IPS-15b (cell line): ENCODE measurements around the gene ACKR4.

ENCODE experiments used
- H3K27me3 ChIP-seq: one replicate; pipeline ENCODE4 v1.6.1; 2013; ENCODE audit warnings: low read length; ENCODE audit not compliant: control insufficient read depth, insufficient read depth
- H3K36me3 ChIP-seq: one replicate; pipeline ENCODE4 v1.6.1; 2013; ENCODE audit warnings: low read length; ENCODE audit not compliant: control insufficient read depth, insufficient read depth
- H3K4me1 ChIP-seq: one replicate; pipeline ENCODE4 v1.6.1; 2013; ENCODE audit warnings: mild to moderate bottlenecking, low read length; ENCODE audit not compliant: control insufficient read depth, insufficient read depth
- H3K4me3 ChIP-seq: one replicate; pipeline ENCODE4 v1.5.1; 2013; ENCODE audit warnings: low read depth, low read length
- H3K9ac ChIP-seq: one replicate; pipeline ENCODE4 v1.6.1; 2013; ENCODE audit warnings: low read depth, mild to moderate bottlenecking, low read length
- H3K9me3 ChIP-seq: one replicate; pipeline ENCODE4 v1.6.1; 2013; ENCODE audit warnings: mild to moderate bottlenecking, low read length; ENCODE audit not compliant: control insufficient read depth, insufficient read depth

Gene ACKR4

GRCh38 chr3:132564070-132564465, 33.0 kb upstream of the ACKR4 start:
- no peak overlapping the region for H3K9ac ChIP-seq
- no peaks in the 10 kb centered on the region for H3K27me3 ChIP-seq
- no peak overlapping the region for H3K4me3 ChIP-seq
- H3K9me3 ChIP-seq, result no peaks in the 10 kb centered on the region
- H3K4me1 ChIP-seq, result no peaks in the 10 kb centered on the region
- no peaks in the 10 kb centered on the region for H3K36me3 ChIP-seq

GRCh38 chr3:132568422-132568821, 28.6 kb upstream of the ACKR4 start:
- H3K27me3 ChIP-seq, result no peaks in the 10 kb centered on the region
- H3K36me3 ChIP-seq, result no peaks in the 10 kb centered on the region
- H3K9me3 ChIP-seq, result no peaks in the 10 kb centered on the region
- H3K4me1 ChIP-seq, result no peaks in the 10 kb centered on the region
- H3K9ac ChIP-seq, result no peak overlapping the region
- no peak overlapping the region for H3K4me3 ChIP-seq

GRCh38 chr3:132569153-132569552, 27.9 kb upstream of the ACKR4 start:
- Histone ChIP-seq H3K4me3 (no peak overlapping the region), H3K9me3 (no peaks in the 10 kb centered on the region), H3K9ac (no peak overlapping the region), H3K36me3 (no peaks in the 10 kb centered on the region), H3K27me3 (no peaks in the 10 kb centered on the region), H3K4me1 (no peaks in the 10 kb centered on the region)

- no peaks in the 10 kb centered on the region for H3K4me1 ChIP-seq
- H3K9me3 ChIP-seq, result no peaks in the 10 kb centered on the region
- H3K27me3 ChIP-seq, result no peaks in the 10 kb centered on the region
- H3K9ac ChIP-seq, result no peak overlapping the region
- no peak overlapping the region for H3K4me3 ChIP-seq
- no peaks in the 10 kb centered on the region for H3K36me3 ChIP-seq
Measured at GRCh38 chr3:132569580-132569979, 27.5 kb upstream of the ACKR4 start.

- H3K9me3 ChIP-seq, result no peaks in the 10 kb centered on the region
- no peaks in the 10 kb centered on the region for H3K4me1 ChIP-seq
- no peak overlapping the region for H3K4me3 ChIP-seq
- H3K36me3 ChIP-seq, result no peaks in the 10 kb centered on the region
- H3K9ac ChIP-seq, result no peak overlapping the region
- no peaks in the 10 kb centered on the region for H3K27me3 ChIP-seq
Measured at GRCh38 chr3:132570016-132570415, 27.1 kb upstream of the ACKR4 start.

GRCh38 chr3:132573797-132574211, 23.3 kb upstream of the ACKR4 start:
- H3K4me3 ChIP-seq, result no peak overlapping the region
- no peaks in the 10 kb centered on the region for H3K36me3 ChIP-seq
- no peaks in the 10 kb centered on the region for H3K4me1 ChIP-seq
- H3K9ac ChIP-seq, result no peak overlapping the region
- no peaks in the 10 kb centered on the region for H3K27me3 ChIP-seq
- no peaks in the 10 kb centered on the region for H3K9me3 ChIP-seq

- Histone ChIP-seq H3K27me3 (no peaks in the 10 kb centered on the region), H3K9me3 (no peaks in the 10 kb centered on the region), H3K9ac (no peak overlapping the region), H3K4me1 (no peaks in the 10 kb centered on the region), H3K4me3 (no peak overlapping the region), H3K36me3 (no peaks in the 10 kb centered on the region)
Measured at GRCh38 chr3:132587401-132587800, 9.7 kb upstream of the ACKR4 start.

GRCh38 chr3:132592216-132592615, 4.9 kb upstream of the ACKR4 start:
- no peak overlapping the region for H3K9ac ChIP-seq
- H3K4me1 ChIP-seq, result no peaks in the 10 kb centered on the region
- no peaks in the 10 kb centered on the region for H3K9me3 ChIP-seq
- H3K36me3 ChIP-seq, result no peaks in the 10 kb centered on the region
- H3K4me3 ChIP-seq, result no peak overlapping the region
- no peaks in the 10 kb centered on the region for H3K27me3 ChIP-seq

GRCh38 chr3:132593241-132593946, 3.7 kb upstream of the ACKR4 start:
- no peaks in the 10 kb centered on the region for H3K36me3 ChIP-seq
- no peaks in the 10 kb centered on the region for H3K27me3 ChIP-seq
- H3K9me3 ChIP-seq, result no peaks in the 10 kb centered on the region
- no peak overlapping the region for H3K9ac ChIP-seq
- H3K4me3 ChIP-seq, result no peak overlapping the region
- no peaks in the 10 kb centered on the region for H3K4me1 ChIP-seq

- no peaks in the 10 kb centered on the region for H3K9me3 ChIP-seq
- H3K27me3 ChIP-seq, result no peaks in the 10 kb centered on the region
- H3K9ac ChIP-seq, result no peak overlapping the region
- H3K36me3 ChIP-seq, result no peaks in the 10 kb centered on the region
- no peak overlapping the region for H3K4me3 ChIP-seq
- no peaks in the 10 kb centered on the region for H3K4me1 ChIP-seq
Measured at GRCh38 chr3:132593947-132594323, 3.1 kb upstream of the ACKR4 start.

- Histone ChIP-seq H3K9ac (no peak overlapping the region), H3K4me1 (no peaks in the 10 kb centered on the region)
Measured at GRCh38 chr3:132594498-132594897, 2.6 kb upstream of the ACKR4 start.

GRCh38 chr3:132595014-132595413, 2.1 kb upstream of the ACKR4 start:
- Histone ChIP-seq H3K4me3 (no peak overlapping the region), H3K36me3 (no peaks in the 10 kb centered on the region), H3K9me3 (no peaks in the 10 kb centered on the region), H3K4me1 (no peaks in the 10 kb centered on the region), H3K9ac (no peak overlapping the region), H3K27me3 (no peaks in the 10 kb centered on the region)

More at GRCh38 chr3:132594498-132594897, 2.6 kb upstream of the ACKR4 start:
- Histone ChIP-seq H3K36me3 (no peaks in the 10 kb centered on the region), H3K4me3 (no peak overlapping the region), H3K27me3 (no peaks in the 10 kb centered on the region), H3K9me3 (no peaks in the 10 kb centered on the region)
